Nephron (organoid): ENCODE data around the gene ADARB2.

ENCODE experiments used
- H3K27ac Mint-ChIP-seq, 3 experiments: 2 replicates each; pipeline ENCODE4 v1.8.0; 2020; ENCODE audit warnings: mixed read lengths in 3 of 3, mild to moderate bottlenecking in 2 of 3, moderate library complexity in 1 of 3
- H3K27me3 Mint-ChIP-seq: 2 replicates; pipeline ENCODE4 v1.8.0; 2021; ENCODE audit warnings: low read depth, mild to moderate bottlenecking, moderate library complexity, mixed read lengths
- H3K36me3 Mint-ChIP-seq: 2 replicates; pipeline ENCODE4 v1.8.0; 2020; ENCODE audit warnings: low read depth, mixed read lengths
- H3K4me1 Mint-ChIP-seq: 2 replicates; pipeline ENCODE4 v1.8.0; 2020; ENCODE audit warnings: mixed read lengths
- H3K4me3 Mint-ChIP-seq, 3 experiments: 2 replicates each; pipeline ENCODE4 v1.8.0; 2020; ENCODE audit warnings: mild to moderate bottlenecking in 3 of 3, mixed read lengths in 3 of 3, moderate library complexity in 2 of 3
- H3K9me3 Mint-ChIP-seq: 2 replicates; pipeline ENCODE4 v1.8.0; 2020; ENCODE audit warnings: mixed read lengths
- TF ChIP-seq, protein P1 (sequence below), 3 experiments: fragments of 200-600 bp; sonication (generic); IDR thresholded peaks; one replicate each; pipeline ENCODE4 v1.5.0; 2021; ENCODE audit warnings: antibody characterized with exemption in 3 of 3; ENCODE audit not compliant: unreplicated experiment in 3 of 3

Gene ADARB2

DNA sequence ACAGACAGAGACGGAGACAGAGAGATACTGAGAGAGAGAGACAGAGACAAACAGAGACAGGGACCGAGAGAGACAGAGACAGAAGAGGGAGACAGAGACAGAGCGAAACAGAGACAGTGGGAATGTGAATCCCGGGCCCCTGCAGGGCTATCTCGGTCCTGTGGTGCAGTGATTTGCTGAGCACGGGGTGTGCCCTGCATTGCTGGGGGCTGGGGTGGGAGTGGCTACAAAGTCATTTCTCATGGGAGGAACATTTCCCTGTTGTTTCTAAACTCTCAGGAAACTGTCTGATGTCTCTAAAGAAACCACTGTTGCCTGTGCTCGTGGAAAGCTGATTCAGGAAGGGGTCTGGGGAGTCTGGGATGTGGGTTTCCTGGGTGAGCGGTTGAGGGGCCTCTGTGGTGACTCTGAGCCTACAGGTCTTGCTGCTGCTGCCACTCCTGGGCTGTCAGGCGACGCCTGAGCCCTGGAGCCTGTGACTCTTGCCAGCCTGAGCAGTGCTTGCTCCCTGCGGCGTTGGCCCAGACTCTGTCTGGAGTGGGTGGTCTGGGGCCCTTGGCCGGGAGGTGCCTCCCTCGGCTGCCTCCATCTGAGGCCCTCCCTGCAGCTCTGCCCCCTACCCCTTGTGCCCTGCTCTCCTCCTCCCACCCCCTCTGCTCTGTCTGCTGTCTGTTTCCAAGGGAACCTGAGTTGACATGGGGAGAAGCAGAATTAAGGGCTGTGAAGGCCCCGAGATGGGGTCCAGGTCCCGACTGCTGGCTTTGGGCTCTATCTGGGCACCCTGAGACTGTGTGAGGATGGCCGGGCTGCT lies 389.2 kb downstream of the ADARB2 start:
- Mint-ChIP-seq H3K27ac (peak overlapping the region in 1 of 3 experiments; percentile 21), H3K9me3 (no peaks in the 10 kb centered on the region), H3K36me3 (no peaks in the 10 kb centered on the region), H3K27me3 (peaks cover 19% of the 10 kb centered on the region), H3K4me1 (peaks cover 4% of the 10 kb centered on the region), H3K4me3 (no peak overlapping the region)
- TF ChIP-seq, protein P1, sequence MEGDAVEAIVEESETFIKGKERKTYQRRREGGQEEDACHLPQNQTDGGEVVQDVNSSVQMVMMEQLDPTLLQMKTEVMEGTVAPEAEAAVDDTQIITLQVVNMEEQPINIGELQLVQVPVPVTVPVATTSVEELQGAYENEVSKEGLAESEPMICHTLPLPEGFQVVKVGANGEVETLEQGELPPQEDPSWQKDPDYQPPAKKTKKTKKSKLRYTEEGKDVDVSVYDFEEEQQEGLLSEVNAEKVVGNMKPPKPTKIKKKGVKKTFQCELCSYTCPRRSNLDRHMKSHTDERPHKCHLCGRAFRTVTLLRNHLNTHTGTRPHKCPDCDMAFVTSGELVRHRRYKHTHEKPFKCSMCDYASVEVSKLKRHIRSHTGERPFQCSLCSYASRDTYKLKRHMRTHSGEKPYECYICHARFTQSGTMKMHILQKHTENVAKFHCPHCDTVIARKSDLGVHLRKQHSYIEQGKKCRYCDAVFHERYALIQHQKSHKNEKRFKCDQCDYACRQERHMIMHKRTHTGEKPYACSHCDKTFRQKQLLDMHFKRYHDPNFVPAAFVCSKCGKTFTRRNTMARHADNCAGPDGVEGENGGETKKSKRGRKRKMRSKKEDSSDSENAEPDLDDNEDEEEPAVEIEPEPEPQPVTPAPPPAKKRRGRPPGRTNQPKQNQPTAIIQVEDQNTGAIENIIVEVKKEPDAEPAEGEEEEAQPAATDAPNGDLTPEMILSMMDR (IDR thresholded peaks at IDR 0.05; ENCODE audit: unreplicated experiment in 3 of 3): no peak

DNA sequence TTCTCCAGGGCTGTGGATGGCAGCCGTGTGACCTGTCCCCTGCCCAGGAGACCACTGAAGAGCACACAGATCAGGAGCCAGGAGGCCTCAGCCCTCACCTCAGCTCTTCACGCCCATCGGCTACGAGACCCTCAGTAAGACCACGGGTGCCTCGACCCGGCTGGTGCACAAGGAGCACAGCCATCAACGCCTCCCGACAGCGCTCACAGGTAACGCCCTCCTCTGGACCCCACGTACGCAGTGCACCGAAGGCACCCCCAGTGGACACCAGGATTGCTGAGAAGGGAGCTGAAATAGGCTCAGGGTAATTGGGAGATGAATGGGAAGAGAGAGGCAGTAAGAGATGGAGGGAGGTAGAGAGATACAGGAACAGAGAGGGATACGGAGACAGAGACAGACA lies 389.8 kb downstream of the ADARB2 start:
- Mint-ChIP-seq H3K9me3 (no peaks in the 10 kb centered on the region), H3K27me3 (peaks cover 19% of the 10 kb centered on the region), H3K4me1 (peaks cover 4% of the 10 kb centered on the region), H3K4me3 (no peak overlapping the region), H3K36me3 (no peaks in the 10 kb centered on the region), H3K27ac (peak overlapping the region in 1 of 3 experiments; percentile 21)
- TF ChIP-seq, protein P1 (IDR thresholded peaks at IDR 0.05; ENCODE audit: unreplicated experiment in 3 of 3): no peak

DNA sequence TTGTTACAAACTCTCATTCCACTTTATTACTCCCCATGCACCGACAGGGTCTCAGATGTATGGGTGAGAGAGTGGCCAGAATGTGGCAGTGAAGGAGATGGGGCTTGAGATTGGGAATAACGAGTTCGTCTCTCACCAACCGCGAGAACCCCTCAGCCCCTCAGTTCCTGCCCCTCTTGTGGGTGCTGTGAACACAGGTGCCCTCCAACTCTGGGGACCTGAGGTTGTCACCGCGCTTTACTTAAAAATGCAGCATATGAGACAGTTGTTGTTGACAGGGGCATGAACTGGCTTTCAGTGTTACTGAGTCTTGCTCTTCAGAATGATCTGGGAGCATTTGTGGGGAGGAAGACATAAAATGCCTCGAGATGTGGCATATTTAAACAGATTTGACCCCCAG lies 391.1 kb downstream of the ADARB2 start:
- Mint-ChIP-seq H3K4me1 (peaks cover 4% of the 10 kb centered on the region), H3K36me3 (no peaks in the 10 kb centered on the region), H3K4me3 (no peak overlapping the region), H3K9me3 (no peaks in the 10 kb centered on the region), H3K27me3 (peaks cover 25% of the 10 kb centered on the region), H3K27ac (no peak overlapping the region)
- TF ChIP-seq, protein P1 (IDR thresholded peaks at IDR 0.05; ENCODE audit: unreplicated experiment in 3 of 3): no peak

DNA sequence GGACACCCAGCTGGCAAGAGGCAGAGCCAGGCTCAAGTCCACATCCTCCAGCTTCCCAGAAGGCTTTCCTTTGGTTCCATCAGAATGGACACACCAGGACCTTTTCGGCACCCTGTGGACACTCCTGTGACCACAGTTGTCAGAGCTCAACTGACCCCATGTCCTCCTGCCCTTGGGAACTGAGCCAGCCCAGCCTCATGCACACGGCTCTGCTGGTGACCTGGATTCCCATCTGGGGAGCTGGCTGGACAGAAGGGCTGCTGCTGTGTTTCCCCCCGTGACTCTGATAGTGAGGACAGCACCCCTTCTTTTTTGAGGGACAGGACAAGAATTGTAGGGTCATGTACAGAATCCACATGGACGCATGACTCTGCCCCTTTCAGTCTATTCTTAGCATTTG lies 392.0 kb downstream of the ADARB2 start:
- Mint-ChIP-seq H3K4me1 (peaks cover 4% of the 10 kb centered on the region), H3K27me3 (peaks cover 25% of the 10 kb centered on the region), H3K36me3 (no peaks in the 10 kb centered on the region), H3K9me3 (no peaks in the 10 kb centered on the region), H3K4me3 (no peak overlapping the region), H3K27ac (no peak overlapping the region)
- TF ChIP-seq, protein P1 (IDR thresholded peaks at IDR 0.05; ENCODE audit: unreplicated experiment in 3 of 3): no peak

DNA sequence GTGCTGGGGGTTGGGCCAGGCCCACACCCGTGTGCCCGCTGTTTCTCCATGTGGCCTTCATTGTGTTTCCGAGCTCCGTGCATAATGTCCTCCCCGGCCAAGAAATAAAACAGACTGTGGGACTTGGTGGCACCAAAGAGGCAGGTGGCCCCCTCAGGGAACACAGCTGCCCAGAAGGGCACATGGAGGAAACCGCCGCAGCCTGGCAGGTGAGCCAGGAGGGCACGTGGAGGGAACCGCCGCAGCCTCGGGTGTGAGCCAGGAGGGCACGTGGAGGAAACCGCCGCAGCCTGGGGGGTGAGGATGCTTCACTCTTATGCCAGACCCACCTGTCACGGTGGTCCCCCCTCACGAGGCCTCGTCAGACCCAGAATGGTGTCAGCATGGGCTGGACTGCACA lies 392.5 kb downstream of the ADARB2 start:
- Mint-ChIP-seq H3K36me3 (no peaks in the 10 kb centered on the region), H3K4me3 (no peak overlapping the region), H3K27ac (no peak overlapping the region), H3K4me1 (peaks cover 4% of the 10 kb centered on the region), H3K9me3 (no peaks in the 10 kb centered on the region), H3K27me3 (peaks cover 22% of the 10 kb centered on the region)
- TF ChIP-seq, protein P1 (IDR thresholded peaks at IDR 0.05; ENCODE audit: unreplicated experiment in 3 of 3): no peak

DNA sequence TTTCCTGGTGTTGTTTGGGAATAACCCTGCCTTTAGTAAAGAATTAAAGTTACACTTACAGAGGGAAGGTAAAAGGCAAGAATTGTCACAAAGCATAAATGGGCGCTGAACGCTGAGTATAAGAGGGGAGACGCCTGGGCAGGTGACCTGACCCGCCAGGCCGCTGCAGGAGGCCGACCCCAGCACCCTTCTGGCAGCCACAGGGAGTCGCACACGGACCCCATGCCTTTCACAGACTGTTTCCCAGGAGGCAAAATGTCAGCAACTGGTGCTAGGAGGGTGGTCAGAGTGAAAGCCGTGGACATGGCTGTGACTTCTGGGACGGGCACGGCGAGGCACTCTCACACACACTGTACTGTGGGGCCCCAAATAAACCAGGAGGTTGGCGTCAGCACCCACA lies 392.9 kb downstream of the ADARB2 start:
- no peaks in the 10 kb centered on the region for H3K36me3 Mint-ChIP-seq
- H3K9me3 Mint-ChIP-seq: no peaks in the 10 kb centered on the region
- TF ChIP-seq, protein P1 (IDR thresholded peaks at IDR 0.05; ENCODE audit: unreplicated experiment in 3 of 3): no peak
- H3K27me3 Mint-ChIP-seq: peaks cover 22% of the 10 kb centered on the region
- H3K4me3 Mint-ChIP-seq: no peak overlapping the region
- no peak overlapping the region for H3K27ac Mint-ChIP-seq
- peaks cover 1% of the 10 kb centered on the region for H3K4me1 Mint-ChIP-seq
